ENCODE data around the gene DOCK4.

DOCK4 gene

DNA sequence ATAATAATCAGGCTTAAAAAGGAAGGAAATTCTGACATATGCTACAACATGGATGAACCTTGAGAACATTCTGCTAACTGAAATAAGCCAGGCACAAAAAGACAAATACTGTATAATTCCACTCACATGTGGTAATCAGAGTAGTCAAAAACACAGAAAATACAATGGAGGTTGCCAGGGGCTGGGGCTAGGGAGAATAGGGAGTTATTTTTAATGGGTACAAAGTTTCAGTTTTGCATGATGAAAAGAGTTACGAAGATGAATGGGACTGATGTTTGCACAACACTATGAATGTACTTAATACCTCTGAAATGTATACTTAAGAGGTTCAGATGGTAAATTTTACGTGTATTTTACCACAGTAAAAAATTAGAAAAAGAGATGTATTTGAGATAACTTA is 145.6 kb downstream of the DOCK4 start:
- no peaks in the 10 kb centered on the region for H3K9me3 ChIP-seq (ENCODE audit: insufficient read depth, low read depth, low read length)
- no peaks in the 10 kb centered on the region for H4K20me1 ChIP-seq (ENCODE audit: insufficient read depth, low read length, poor library complexity, severe bottlenecking)
- H3K4me1 ChIP-seq (ENCODE audit: insufficient read depth, low read length, poor library complexity, severe bottlenecking) = peaks cover 5% of the 10 kb centered on the region
- TF ChIP-seq EZH2phosphoT487 (IDR thresholded peaks at IDR 0.05; ENCODE audit: borderline replicate concordance) = no peak
- no peak for TF ChIP-seq CTCF (conservative IDR thresholded peaks at IDR 0.05; ENCODE audit: low read length)
- H3K36me3 ChIP-seq (ENCODE audit: insufficient read depth, low read length) = no peaks in the 10 kb centered on the region
- no peaks in the 10 kb centered on the region for H3K9me2 ChIP-seq (replicated peaks; ENCODE audit: low read depth, low read length)
- no peak overlapping the region for H2AFZ ChIP-seq (ENCODE audit: low read length)
- H3K4me3 ChIP-seq (ENCODE audit: low read length, poor library complexity, severe bottlenecking) = no peak overlapping the region
- H3F3A ChIP-seq (ENCODE audit: low read depth) = no peaks in the 10 kb centered on the region
- H3K79me2 ChIP-seq (ENCODE audit: insufficient read depth, low read length) = no peaks in the 10 kb centered on the region
- H3K27me3 ChIP-seq (ENCODE audit: insufficient read depth, low read length, poor library complexity, severe bottlenecking) = no peaks in the 10 kb centered on the region
- H3K4me2 ChIP-seq (ENCODE audit: low read depth, low read length, poor library complexity, severe bottlenecking) = no peak overlapping the region
- H3K9ac ChIP-seq (ENCODE audit: low read depth, low read length, poor library complexity, severe bottlenecking) = no peak overlapping the region

DNA sequence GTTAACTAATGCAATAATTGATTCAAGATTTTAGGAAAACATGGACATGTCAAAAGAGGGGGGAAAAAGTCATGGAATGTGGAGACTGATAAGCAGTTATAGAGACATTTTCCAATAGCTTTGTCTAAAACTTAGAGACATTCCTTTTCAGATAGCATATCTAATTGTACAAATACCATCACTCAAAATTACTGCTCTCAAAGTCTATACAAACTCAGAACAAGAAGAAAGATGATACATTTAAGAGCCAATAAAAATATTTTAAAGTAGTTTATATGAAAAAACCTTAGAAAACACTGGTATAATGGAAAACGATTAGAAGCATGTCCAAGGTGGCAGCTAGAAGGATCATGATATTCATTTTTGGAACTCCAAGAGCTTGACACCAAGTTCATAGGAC is 146.5 kb downstream of the DOCK4 start:
- H3K4me2 ChIP-seq (ENCODE audit: low read depth, low read length, poor library complexity, severe bottlenecking) = no peak overlapping the region
- H4K20me1 ChIP-seq (ENCODE audit: insufficient read depth, low read length, poor library complexity, severe bottlenecking) = no peaks in the 10 kb centered on the region
- peaks cover 5% of the 10 kb centered on the region for H3K4me1 ChIP-seq (ENCODE audit: insufficient read depth, low read length, poor library complexity, severe bottlenecking)
- no peaks in the 10 kb centered on the region for H3K79me2 ChIP-seq (ENCODE audit: insufficient read depth, low read length)
- H3K9me2 ChIP-seq (replicated peaks; ENCODE audit: low read depth, low read length) = no peaks in the 10 kb centered on the region
- H2AFZ ChIP-seq (ENCODE audit: low read length) = no peak overlapping the region
- H3K9ac ChIP-seq (ENCODE audit: low read depth, low read length, poor library complexity, severe bottlenecking) = no peak overlapping the region
- no peaks in the 10 kb centered on the region for H3K36me3 ChIP-seq (ENCODE audit: insufficient read depth, low read length)
- no peak for TF ChIP-seq EZH2phosphoT487 (IDR thresholded peaks at IDR 0.05; ENCODE audit: borderline replicate concordance)
- TF ChIP-seq CTCF (conservative IDR thresholded peaks at IDR 0.05; ENCODE audit: low read length) = no peak
- H3K9me3 ChIP-seq (ENCODE audit: insufficient read depth, low read depth, low read length) = no peaks in the 10 kb centered on the region
- no peak overlapping the region for H3K4me3 ChIP-seq (ENCODE audit: low read length, poor library complexity, severe bottlenecking)
- H3F3A ChIP-seq (ENCODE audit: low read depth) = no peaks in the 10 kb centered on the region
- H3K27me3 ChIP-seq (ENCODE audit: insufficient read depth, low read length, poor library complexity, severe bottlenecking) = no peaks in the 10 kb centered on the region

- Histone ChIP-seq H3K36me3 (ENCODE audit: insufficient read depth, low read length) (no peaks in the 10 kb centered on the region), H3K4me3 (ENCODE audit: low read length, poor library complexity, severe bottlenecking) (no peak overlapping the region), H4K20me1 (ENCODE audit: insufficient read depth, low read length, poor library complexity, severe bottlenecking) (no peaks in the 10 kb centered on the region), H3K4me1 (ENCODE audit: insufficient read depth, low read length, poor library complexity, severe bottlenecking) (peaks cover 5% of the 10 kb centered on the region), H3K79me2 (ENCODE audit: insufficient read depth, low read length) (no peaks in the 10 kb centered on the region), H3F3A (ENCODE audit: low read depth) (no peaks in the 10 kb centered on the region), H3K9me3 (ENCODE audit: insufficient read depth, low read depth, low read length) (no peaks in the 10 kb centered on the region), H2AFZ (ENCODE audit: low read length) (peak overlapping the region; percentile 69; the same call in 1 of the 2 replicates), H3K27me3 (ENCODE audit: insufficient read depth, low read length, poor library complexity, severe bottlenecking) (no peaks in the 10 kb centered on the region), H3K9me2 (replicated peaks; ENCODE audit: low read depth, low read length) (no peaks in the 10 kb centered on the region), H3K9ac (ENCODE audit: low read depth, low read length, poor library complexity, severe bottlenecking) (no peak overlapping the region), H3K4me2 (ENCODE audit: low read depth, low read length, poor library complexity, severe bottlenecking) (no peak overlapping the region)
- TF ChIP-seq CTCF (conservative IDR thresholded peaks at IDR 0.05; ENCODE audit: low read length) (no peak), EZH2phosphoT487 (IDR thresholded peaks at IDR 0.05; ENCODE audit: borderline replicate concordance) (no peak)
Observed at GRCh38 chr7:112058686-112059085, 147.5 kb downstream of the DOCK4 start.
